Prostate gland (tissue), 2 donors: ENCODE measurements around the gene ZMYND8. TPM values are rescaled to one million over a fixed set of nuclear protein-coding genes. Genes with fewer than 3 reads are reported as not detected.
"Not testable (repeated sequence)": the region's sequence is repeated elsewhere in the genome, so short reads cannot be mapped to it uniquely, and the experiment has no call there.

ENCODE experiments used
- DNase-seq: peaks from one replicate; pipeline ENCODE4 v3.0.0-alpha.2; 2019; ENCODE audit warnings: low spot score
- H3K27ac ChIP-seq, 2 donors: fragments of 200-600 bp; sonication (generic); 2 replicates each; pipeline ENCODE4 v1.5.1; 2017 to 2019
- H3K27me3 ChIP-seq: fragments of 200-600 bp; sonication (generic); replicated peaks from 2 replicates; pipeline ENCODE4 v1.5.1; 2019; ENCODE audit not compliant: insufficient read depth
- H3K36me3 ChIP-seq, 2 donors: fragments of 200-600 bp; sonication (generic); 1 replicate in 1 of 2; 2 replicates in 1 of 2; pipeline versions ENCODE4 v1.5.1 to v1.8.1; 2017 to 2019
- H3K4me1 ChIP-seq: fragments of 200-600 bp; sonication (generic); replicated peaks from 2 replicates; pipeline ENCODE4 v1.5.1; 2019
- H3K4me3 ChIP-seq, 2 donors: fragments of 200-600 bp; sonication (generic); 2 replicates each; pipeline ENCODE4 v1.5.1; 2017 to 2019
- H3K9me3 ChIP-seq: fragments of 200-600 bp; sonication (generic); 2 replicates; pipeline ENCODE4 v1.5.1; 2017
- POLR2A ChIP-seq: fragments of 450-650 bp; IDR thresholded peaks from one replicate; pipeline ENCODE4 v1.6.1; 2016; ENCODE audit warnings: antibody characterized with exemption, mild to moderate bottlenecking
- POLR2AphosphoS5 ChIP-seq: sonication (generic); formaldehyde crosslinking; IDR thresholded peaks from one replicate; pipeline ENCODE4 v1.6.1; 2017; ENCODE audit warnings: antibody characterized with exemption
- WGBS: methylation state at CpG from one replicate; pipeline ENCODE4 v1.1.5; 2018; 5-methylcytosine and 5-hydroxymethylcytosine counted together
- intact Hi-C: fragments of 100-400 bp; cut with DNase I; formaldehyde crosslinking; loops from one replicate; pipeline ENCODE4 v1.14.2; 2022
- total RNA-seq, 2 donors: library from RNA; depleted of rRNA; stranded (reverse); fragments of >200 nt; gene quantifications; one replicate each; pipeline ENCODE4 v1.1.0, GENCODE V29; 2016
- TF ChIP-seq, protein P1 (sequence below), 4 experiments: fragments of 200-600 bp in 2 of 4; fragments of 450-650 bp in 2 of 4; sonication (generic) in 2 of 4; IDR thresholded peaks; 1 replicate in 3 of 4; 2 replicates in 1 of 4; pipeline ENCODE4 v1.5.1; 2016 to 2019; ENCODE audit warnings: antibody characterized with exemption in 4 of 4, mild to moderate bottlenecking in 2 of 4, moderate library complexity in 2 of 4

ZMYND8 gene
- total RNA-seq, 2 donors from 2014 or later, result 19.9 to 70.9 TPM

DNA sequence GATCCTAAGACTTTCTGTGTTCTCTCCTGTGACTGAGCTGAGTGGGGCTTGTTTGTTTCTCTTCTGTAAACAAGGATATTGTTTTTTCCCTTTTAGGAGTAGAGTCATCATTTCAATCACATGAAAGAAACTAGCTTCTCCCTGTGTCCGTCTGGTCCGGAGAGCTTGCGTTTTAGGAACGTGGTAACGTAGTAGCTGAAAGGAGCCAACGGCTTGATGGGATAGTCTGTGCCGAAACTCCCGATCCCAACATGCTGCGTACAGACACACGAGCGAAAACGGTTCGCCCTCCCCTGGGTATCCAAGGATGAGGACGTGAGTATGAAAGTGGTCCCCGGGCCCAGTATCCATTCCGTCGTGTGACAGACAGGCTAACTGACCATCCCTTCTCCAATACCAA lies 146.5 kb downstream of the ZMYND8 start:
- no peak for DNase-seq
- Histone ChIP-seq H3K4me1 (no peaks in the 10 kb centered on the region), H3K9me3 (no peaks in the 10 kb centered on the region), H3K36me3 (no peaks in the 10 kb centered on the region), H3K27ac (no peak overlapping the region), H3K4me3 (no peak overlapping the region), H3K27me3 (no peaks in the 10 kb centered on the region)
- intact Hi-C loops, result no loop called here
- TF ChIP-seq, protein P1, sequence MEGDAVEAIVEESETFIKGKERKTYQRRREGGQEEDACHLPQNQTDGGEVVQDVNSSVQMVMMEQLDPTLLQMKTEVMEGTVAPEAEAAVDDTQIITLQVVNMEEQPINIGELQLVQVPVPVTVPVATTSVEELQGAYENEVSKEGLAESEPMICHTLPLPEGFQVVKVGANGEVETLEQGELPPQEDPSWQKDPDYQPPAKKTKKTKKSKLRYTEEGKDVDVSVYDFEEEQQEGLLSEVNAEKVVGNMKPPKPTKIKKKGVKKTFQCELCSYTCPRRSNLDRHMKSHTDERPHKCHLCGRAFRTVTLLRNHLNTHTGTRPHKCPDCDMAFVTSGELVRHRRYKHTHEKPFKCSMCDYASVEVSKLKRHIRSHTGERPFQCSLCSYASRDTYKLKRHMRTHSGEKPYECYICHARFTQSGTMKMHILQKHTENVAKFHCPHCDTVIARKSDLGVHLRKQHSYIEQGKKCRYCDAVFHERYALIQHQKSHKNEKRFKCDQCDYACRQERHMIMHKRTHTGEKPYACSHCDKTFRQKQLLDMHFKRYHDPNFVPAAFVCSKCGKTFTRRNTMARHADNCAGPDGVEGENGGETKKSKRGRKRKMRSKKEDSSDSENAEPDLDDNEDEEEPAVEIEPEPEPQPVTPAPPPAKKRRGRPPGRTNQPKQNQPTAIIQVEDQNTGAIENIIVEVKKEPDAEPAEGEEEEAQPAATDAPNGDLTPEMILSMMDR (IDR thresholded peaks at IDR 0.05), result no peak
- TF ChIP-seq POLR2AphosphoS5 (no peak), POLR2A (no peak)
- WGBS, result 95% methylated on average over 17 of the region's 17 CpGs

DNA sequence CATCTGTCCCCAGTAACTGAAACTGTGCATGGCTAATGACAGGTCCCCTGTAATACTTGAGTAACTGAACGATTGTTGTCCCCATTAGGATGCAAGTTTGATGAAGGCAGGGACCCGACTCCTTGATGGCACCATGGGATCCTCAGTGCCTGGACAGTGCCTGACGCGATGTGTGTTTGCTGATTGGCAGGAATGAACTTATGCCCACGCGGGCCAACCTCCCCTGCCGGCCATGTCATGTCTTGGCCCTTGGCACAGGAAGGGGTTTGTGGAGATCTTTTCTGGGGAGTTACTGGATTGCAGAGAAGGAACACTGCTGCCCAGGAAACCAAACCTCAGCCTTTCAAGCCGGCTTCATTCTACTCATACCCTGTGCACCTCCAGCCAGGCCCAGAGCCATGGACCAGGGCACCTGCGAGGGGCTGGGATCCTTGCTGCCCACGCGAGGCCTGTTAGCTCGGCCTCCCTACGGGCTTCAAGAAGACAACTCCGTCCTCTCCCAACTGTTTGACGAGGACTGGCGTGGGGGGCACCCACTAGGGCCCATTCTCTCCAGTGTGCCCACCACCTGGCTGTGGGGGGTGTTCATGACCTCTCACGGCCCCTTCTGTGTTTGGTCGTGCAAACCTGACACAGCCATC lies 147.8 kb downstream of the ZMYND8 start:
- H3K9me3 ChIP-seq, result no peaks in the 10 kb centered on the region
- no peaks in the 10 kb centered on the region for H3K4me1 ChIP-seq
- intact Hi-C loops, result no loop called here
- H3K36me3 ChIP-seq, result no peaks in the 10 kb centered on the region
- TF ChIP-seq POLR2A (no peak), POLR2AphosphoS5 (no peak)
- TF ChIP-seq, protein P1 (IDR thresholded peaks at IDR 0.05), result no peak
- H3K27me3 ChIP-seq, result no peaks in the 10 kb centered on the region
- WGBS, result 95% methylated on average over 18 of the region's 18 CpGs
- H3K4me3 ChIP-seq, result no peak overlapping the region
- DNase-seq, result no peak
- no peak overlapping the region for H3K27ac ChIP-seq

DNA sequence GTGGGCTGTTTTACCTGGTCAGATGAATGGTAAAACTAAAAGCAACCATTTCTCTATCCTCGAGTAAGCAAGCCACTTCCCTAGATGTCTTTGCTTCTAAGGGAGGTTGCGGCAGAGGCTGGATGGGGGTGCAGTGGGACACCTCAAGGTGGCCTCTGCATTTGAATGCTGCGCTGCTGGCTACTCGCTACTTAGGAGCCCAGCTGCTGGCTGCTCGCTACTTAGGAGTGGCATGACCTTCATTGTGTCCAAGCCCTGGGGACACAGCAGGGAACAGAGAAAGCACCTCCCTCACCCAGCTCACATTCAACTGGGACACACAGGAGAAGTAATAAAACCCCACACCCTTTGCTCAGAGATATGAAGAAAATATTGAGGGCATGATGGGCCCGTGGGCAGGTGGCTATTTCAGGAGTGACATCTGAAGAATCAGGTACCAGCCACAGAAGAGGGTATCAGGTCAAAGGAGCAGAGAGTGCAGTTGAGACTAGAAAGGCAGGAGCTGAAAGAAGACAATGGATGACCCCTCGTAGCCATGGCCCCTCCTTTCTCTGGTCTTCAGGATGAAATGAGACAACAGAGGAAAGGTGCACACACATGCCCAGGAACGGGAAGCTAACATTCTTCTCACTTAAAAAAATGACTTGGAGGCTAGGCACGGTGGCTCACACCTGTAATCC lies 149.4 kb downstream of the ZMYND8 start:
- TF ChIP-seq POLR2A (no peak), POLR2AphosphoS5 (no peak)
- TF ChIP-seq, protein P1 (IDR thresholded peaks at IDR 0.05), result no peak
- no peak overlapping the region for H3K4me3 ChIP-seq
- no peaks in the 10 kb centered on the region for H3K27me3 ChIP-seq
- intact Hi-C loops, result no loop called here
- no peaks in the 10 kb centered on the region for H3K9me3 ChIP-seq
- no peaks in the 10 kb centered on the region for H3K36me3 ChIP-seq
- DNase-seq, result no peak
- no peaks in the 10 kb centered on the region for H3K4me1 ChIP-seq
- no peak overlapping the region for H3K27ac ChIP-seq
- WGBS, result 85% methylated on average over 9 of the region's 9 CpGs

DNA sequence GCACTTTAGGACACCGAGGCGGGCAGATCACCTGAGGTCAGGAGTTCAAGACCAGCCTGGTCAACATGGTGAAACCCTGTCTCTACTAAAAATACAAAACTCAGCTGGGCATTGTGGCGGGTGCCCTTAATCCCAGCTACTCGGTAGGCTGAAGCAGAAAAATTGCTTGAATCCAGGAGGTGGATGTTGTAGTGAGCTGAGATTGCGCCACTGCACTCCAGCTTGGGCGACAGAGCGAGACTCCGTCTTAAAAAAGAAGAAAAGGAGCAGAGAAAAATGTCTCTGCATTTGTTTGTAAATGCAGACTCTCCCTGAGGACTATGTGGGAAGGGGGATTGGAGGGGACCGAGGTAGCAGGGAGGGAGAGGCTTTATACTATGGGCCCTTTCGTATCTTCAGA lies 149.9 kb downstream of the ZMYND8 start:
- H3K9me3 ChIP-seq, intact Hi-C loops, DNase-seq, H3K27ac ChIP-seq, H3K4me3 ChIP-seq, H3K27me3 ChIP-seq, H3K36me3 ChIP-seq, H3K4me1 ChIP-seq: not testable (repeated sequence)
- 94% methylated on average over 10 of the region's 10 CpGs for WGBS

DNA sequence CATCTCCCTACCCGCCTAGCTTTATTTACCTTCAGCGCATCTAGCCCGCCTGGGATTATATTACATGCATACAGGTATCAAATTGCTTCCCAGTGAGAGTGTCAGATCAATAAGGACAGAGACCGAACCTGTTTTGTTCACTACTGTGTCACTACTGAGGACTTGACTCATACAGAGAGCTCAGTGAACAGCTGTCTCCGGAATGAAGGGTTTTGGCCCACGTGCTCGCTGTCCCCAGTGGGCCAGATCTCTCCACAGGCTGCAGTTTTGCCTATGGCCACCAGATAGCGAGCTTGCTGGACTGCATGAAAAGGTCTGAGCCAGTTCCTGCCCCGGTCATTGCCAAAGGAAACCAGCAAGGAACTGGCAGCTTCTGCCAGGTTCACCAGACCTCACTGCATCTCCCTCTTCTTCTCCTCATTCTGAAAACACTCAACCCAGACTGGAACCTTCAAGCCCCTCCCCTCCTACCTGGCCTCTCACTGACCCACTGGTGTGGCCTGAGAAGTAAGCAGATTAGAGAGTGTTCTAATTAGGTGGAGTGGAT lies 150.8 kb downstream of the ZMYND8 start:
- intact Hi-C loops, result no loop called here
- Histone ChIP-seq H3K27me3 (no peaks in the 10 kb centered on the region), H3K36me3 (no peaks in the 10 kb centered on the region), H3K9me3 (no peaks in the 10 kb centered on the region), H3K4me1 (no peaks in the 10 kb centered on the region), H3K27ac (no peak overlapping the region), H3K4me3 (no peak overlapping the region)
- DNase-seq, result peak; percentile 38
- no peak for TF ChIP-seq POLR2AphosphoS5
- TF ChIP-seq, protein P1 (IDR thresholded peaks at IDR 0.05), result peak in 3 of 4 experiments; percentile 36 to 67 (median 46)
- WGBS, result 54% methylated on average over 9 of the region's 9 CpGs

DNA sequence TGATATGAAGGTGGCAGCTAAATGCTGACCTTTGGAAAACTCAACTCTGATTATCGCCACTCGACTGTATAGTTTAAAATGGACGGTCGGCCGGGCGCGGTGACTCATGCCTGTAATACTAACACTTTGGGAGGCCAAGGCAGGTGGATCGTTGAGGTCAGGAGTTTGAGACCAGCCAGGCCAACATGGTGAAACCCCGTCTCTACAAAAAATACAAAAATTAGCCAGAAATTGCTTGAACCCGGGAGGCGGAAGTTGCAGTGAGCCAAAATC lies 151.7 kb downstream of the ZMYND8 start:
- H3K27ac ChIP-seq, H3K4me1 ChIP-seq, H3K36me3 ChIP-seq, H3K4me3 ChIP-seq, H3K9me3 ChIP-seq, intact Hi-C loops, H3K27me3 ChIP-seq, DNase-seq: not testable (repeated sequence)
- WGBS, result 95% methylated on average over 11 of the region's 11 CpGs
